AG09319 (cell line): ENCODE data around the gene HOXD10.

Experiments
- DNase-seq: peaks from one replicate; pipeline ENCODE4 v3.0.0-alpha.2; 2010; ENCODE audit warnings: low read depth; ENCODE audit errors: extremely low read depth
- CTCF ChIP-seq: IDR thresholded peaks from 2 replicates; pipeline ENCODE4 v1.5.1; 2011; ENCODE audit warnings: low read depth, mild to moderate bottlenecking, inconsistent platforms, low read length, moderate library complexity

HOXD10 gene

DNA sequence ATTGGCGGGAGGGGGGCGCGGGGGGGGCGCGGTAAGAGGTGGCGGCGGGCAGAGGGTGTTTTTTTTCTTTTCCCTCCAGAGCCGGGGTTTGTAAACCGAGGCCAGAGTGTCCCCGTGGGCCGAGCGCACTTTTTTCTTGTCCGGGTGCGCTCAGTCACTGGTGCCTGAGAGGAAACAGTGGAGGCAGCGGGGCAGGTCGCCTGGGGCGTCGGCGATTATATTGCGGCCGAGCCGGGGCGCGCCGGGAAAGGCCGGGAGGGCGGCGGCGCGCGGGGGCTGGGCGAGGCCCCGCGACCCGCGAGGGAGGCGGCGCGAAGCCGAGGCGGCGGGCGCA lies 13.2 kb downstream of the HOXD10 start:
- TF ChIP-seq CTCF: no peak
- DNase-seq: no peak

DNA sequence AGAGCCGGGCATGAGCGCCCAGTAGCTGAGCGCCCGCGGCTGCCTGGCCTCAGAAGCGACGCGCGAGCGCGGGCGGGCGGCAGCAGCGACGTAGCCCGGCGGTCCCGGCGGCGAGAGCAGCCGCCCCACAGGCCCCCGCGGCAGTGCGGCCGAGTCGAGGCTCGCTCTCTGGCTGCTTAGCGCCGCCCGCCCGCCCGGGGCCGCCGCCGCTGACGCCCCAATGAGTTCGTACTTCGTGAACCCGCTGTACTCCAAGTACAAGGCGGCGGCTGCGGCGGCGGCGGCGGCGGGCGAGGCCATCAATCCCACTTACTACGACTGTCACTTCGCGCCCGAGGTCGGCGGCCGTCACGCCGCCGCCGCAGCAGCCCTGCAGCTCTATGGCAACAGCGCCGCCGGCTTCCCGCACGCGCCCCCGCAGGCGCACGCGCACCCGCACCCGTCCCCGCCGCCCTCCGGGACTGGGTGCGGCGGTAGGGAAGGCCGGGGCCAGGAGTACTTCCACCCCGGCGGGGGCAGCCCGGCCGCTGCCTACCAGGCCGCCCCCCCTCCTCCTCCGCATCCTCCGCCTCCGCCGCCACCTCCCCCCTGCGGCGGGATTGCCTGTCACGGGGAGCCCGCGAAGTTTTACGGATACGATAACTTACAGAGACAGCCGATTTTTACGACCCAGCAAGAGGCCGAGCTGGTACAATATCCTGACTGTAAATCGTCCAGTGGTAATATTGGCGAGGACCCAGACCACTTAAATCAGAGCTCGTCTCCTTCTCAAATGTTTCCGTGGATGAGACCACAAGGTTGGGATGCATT lies 13.8 kb downstream of the HOXD10 start:
- TF ChIP-seq CTCF: no peak
- no peak for DNase-seq

- DNase-seq: no peak
- TF ChIP-seq CTCF: no peak
Measured at GRCh38 chr2:176130957-176131847, 14.6 kb downstream of the HOXD10 start.

- TF ChIP-seq CTCF: no peak
- DNase-seq: no peak
Measured at GRCh38 chr2:176131848-176132158, 15.2 kb downstream of the HOXD10 start.

GRCh38 chr2:176132205-176133171 lies 15.9 kb downstream of the HOXD10 start:
- TF ChIP-seq CTCF: no peak
- no peak for DNase-seq

GRCh38 chr2:176133389-176133788 lies 16.8 kb downstream of the HOXD10 start:
- no peak for DNase-seq
- TF ChIP-seq CTCF: no peak

DNA sequence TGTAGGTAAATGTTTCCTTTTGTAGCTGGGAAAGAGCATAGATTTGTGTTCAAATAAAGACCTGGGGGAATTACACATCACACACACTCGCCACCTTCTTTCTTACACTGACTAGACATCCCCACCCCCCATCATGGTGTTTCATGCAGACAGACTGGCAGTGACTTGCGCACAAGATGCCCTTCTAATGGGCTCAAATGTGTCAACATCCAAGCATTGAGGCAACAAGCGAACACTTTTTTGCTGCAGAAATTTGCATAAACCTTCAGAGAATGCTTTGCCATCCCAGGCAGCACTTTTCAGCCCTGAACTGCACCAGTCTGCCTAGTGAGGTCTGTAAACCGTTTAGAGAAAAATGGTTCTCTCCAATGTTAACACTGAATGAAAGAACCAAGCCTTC lies 17.5 kb downstream of the HOXD10 start:
- TF ChIP-seq CTCF: no peak
- no peak for DNase-seq
